KOPT-K1 (cell line): ENCODE data around the gene AK2.
"Not testable (repeated sequence)": the region's sequence is repeated elsewhere in the genome, so short reads cannot be mapped to it uniquely, and the experiment has no call there.

Experiments
- H3K27ac ChIP-seq: fragments of 200-600 bp; sonication (generic); 2 replicates; pipeline ENCODE4 v1.5.1; 2016; ENCODE audit warnings: antibody characterized with exemption, mild to moderate bottlenecking, low read depth, low read length; ENCODE audit not compliant: poor library complexity, severe bottlenecking
- H3K36me3 ChIP-seq: fragments of 200-600 bp; sonication (generic); 2 replicates; pipeline ENCODE4 v1.5.1; 2017; ENCODE audit warnings: antibody characterized with exemption, mild to moderate bottlenecking, low read length, moderate library complexity; ENCODE audit not compliant: insufficient read depth
- H3K9me3 ChIP-seq: fragments of 200-600 bp; sonication (generic); 2 replicates; pipeline ENCODE4 v1.5.1; 2017; ENCODE audit warnings: antibody characterized with exemption, low read length, mild to moderate bottlenecking; ENCODE audit not compliant: insufficient read depth, poor library complexity, severe bottlenecking

AK2 gene

DNA sequence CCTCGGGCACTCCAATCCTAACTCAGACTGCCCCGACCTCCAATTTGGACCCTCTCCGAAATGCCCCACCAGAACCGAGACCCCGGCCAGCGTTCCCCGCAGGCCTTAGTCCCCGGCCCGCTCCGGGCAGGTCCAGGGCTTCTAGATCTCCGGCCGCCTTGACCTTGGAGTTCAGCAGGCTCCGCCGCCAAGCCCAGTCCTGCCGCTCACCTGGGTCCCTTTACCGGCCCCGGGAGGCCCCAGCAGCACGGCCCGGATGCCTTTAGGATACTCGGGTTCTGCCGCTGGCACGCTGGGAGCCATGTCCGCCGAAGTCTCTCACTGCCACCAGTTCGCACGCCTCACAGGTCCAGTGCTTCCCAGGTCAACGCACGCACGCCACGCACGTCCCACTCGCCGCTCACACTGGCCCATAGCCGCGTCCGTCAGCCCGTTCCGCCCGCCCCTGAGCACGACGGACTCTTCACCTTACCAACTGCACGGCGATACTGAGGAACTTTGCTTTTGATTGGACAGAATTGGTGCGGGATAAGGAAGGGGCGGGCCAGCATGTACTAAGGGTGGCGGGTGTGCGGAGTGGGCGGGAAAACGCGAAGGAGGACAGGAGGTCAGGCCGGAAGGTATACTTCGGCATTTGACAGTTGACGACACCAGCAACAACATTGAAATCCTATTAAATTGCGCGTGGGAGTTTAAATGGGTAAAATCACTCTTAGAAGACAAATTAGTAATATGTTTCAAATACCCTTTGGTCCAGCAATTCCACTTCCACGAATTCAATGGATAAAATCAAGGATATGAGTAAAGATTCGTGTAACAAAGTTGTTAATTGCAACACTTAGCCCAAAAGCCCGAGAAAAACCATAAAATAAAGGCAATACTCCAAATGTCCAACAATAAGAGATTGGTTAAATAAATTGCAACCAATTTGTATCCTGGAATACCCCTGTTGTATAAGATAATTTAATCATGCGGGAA is at the start of gene AK2:
Gene AK2, minus strand, starts transcription at position 358 of the 978 bp plus-strand sequence. Its CDS starts 55 bp downstream, at position 303.
- Histone ChIP-seq H3K27ac (peak within 1 kb of the TSS; percentile 73), H3K9me3 (no peaks in the 10 kb centered on the region)

DNA sequence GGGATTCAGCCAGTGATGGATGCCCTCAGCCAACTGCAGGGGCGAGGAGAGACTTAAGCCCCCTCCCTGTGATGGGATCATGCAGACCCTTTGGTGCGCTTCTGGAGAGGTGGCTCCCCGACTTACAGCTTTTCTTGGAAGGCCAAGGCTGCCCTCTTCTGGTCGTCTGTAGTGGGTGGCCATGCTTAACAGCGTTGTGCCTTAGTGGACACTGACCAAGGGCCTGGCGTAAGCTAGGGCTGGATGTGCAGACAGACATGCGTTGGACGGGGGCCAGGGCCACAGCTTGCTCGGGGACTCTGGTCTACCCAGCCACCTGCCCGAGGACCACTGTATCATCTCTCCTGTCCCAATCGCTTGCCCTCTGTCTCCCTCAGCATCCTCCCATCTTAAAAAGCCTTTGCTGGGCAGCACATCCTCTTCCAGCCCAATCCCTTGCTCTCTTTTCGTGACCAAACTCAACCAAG is 49.7 kb upstream of the AK2 start:
- Histone ChIP-seq H3K36me3 (no peaks in the 10 kb centered on the region), H3K9me3 (no peaks in the 10 kb centered on the region), H3K27ac (no peak overlapping the region)

More for the DNA sequence above, at the start of gene AK2:
- peaks cover 35% of the 10 kb centered on the region for H3K36me3 ChIP-seq

GRCh38 chr1:33085332-33085731 is 48.6 kb upstream of the AK2 start:
- Histone ChIP-seq H3K9me3 (no peaks in the 10 kb centered on the region), H3K27ac (no peak overlapping the region), H3K36me3 (no peaks in the 10 kb centered on the region)

- H3K36me3 ChIP-seq: no peaks in the 10 kb centered on the region
- no peaks in the 10 kb centered on the region for H3K9me3 ChIP-seq
- no peak overlapping the region for H3K27ac ChIP-seq
Measured at GRCh38 chr1:33082575-33083108, 46.0 kb upstream of the AK2 start.

DNA sequence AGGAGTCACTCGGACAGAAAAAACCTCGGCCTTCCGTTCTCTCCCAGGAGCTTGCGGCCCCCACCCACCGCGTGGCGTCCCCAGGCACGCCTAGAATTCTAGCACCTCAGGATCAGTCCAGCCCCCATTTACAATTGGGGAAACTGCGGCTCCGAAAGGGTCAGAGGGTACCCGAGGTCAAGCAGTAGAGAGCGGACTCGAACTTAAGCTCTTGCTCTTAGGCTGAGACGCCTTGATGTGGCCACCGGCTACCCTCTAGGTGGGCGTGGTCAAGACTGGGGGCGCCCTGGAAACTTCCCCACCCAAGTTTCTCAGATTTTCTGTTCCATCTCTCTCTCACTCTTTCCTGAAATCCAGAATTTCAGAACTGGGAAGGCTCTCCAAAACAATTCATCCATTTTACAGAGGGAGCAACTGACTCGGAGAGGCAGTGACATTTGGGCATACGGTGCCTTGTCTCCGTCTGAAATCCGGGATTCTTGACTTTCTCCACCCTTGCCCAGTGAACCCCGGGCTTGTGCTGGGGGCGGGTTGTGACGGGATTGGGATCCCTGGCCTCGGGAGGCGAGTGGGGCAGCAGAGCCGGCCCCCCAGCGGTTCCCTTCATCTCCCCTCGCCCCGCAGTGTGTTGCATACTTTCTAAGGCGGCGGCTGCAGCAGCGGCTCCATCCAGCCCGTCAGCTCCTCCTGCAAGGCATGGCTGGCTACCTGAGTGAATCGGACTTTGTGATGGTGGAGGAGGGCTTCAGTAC is 45.0 kb upstream of the AK2 start:
- Histone ChIP-seq H3K9me3 (no peaks in the 10 kb centered on the region), H3K27ac (peak overlapping the region; percentile 56), H3K36me3 (no peaks in the 10 kb centered on the region)

GRCh38 chr1:33080885-33081553 is 44.3 kb upstream of the AK2 start, which contains the start of gene AZIN2:
TSS of gene AZIN2 (plus strand) at chr1:33081153. CDS start at chr1:33082250, 1,097 bp downstream.
- H3K27ac ChIP-seq: peak within 1 kb of the TSS; percentile 56
- H3K9me3 ChIP-seq: no peaks in the 10 kb centered on the region
- no peaks in the 10 kb centered on the region for H3K36me3 ChIP-seq

- H3K36me3 ChIP-seq: no peaks in the 10 kb centered on the region
- H3K9me3 ChIP-seq: no peaks in the 10 kb centered on the region
- H3K27ac ChIP-seq: peak overlapping the region; percentile 56
Measured at GRCh38 chr1:33080373-33080772, 43.7 kb upstream of the AK2 start.

DNA sequence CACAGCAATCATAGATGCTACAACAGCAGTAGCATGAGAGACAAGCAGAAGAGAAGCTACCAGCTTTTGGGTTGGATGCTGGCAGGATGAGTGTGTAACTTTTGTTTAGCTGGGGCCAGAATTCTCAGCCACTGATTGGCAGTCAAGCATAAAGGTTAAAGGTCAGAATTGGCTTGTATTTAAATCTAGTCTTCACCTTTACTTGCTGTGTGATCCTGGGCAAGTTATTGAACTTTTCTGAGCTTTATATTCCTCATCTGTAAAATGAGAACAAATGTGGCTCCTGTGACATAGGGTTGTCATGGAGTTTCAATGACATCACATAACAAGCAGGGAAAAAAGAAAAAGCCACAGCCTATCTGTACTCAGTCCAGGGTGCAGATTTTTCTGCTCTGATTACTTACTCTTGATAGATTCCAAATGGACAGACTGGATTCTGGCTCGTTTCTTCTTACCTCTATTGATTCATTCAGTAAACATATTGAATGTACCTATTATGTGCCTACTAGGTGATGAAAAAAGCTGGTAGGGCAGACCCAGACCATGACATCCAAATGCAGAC is 41.4 kb upstream of the AK2 start:
- no peaks in the 10 kb centered on the region for H3K9me3 ChIP-seq
- no peak overlapping the region for H3K27ac ChIP-seq
- no peaks in the 10 kb centered on the region for H3K36me3 ChIP-seq

- Histone ChIP-seq H3K36me3 (no peaks in the 10 kb centered on the region), H3K9me3 (no peaks in the 10 kb centered on the region), H3K27ac (no peak overlapping the region)
Measured at GRCh38 chr1:33074193-33074945, 37.7 kb upstream of the AK2 start.

DNA sequence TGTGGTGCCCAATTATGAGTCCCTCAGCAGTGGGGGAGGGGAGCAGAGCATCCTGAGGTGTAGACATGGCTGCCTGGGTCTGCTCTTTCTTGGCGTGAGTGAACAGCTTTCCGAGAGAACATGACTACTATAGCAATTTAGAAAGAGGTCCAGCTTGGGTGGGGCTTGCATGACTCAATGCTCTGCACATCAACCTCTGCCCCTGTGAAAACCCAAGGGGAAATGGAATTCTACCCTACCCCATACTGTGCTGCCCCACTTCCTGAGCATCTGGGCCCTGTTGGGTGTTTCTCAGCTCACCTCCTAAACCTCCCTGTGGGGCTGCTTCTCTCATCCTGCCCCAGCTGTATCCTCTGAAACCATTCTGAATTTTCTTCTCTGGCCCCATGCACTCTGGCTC is 36.0 kb upstream of the AK2 start:
- no peaks in the 10 kb centered on the region for H3K9me3 ChIP-seq
- H3K27ac ChIP-seq: no peak overlapping the region
- no peaks in the 10 kb centered on the region for H3K36me3 ChIP-seq

DNA sequence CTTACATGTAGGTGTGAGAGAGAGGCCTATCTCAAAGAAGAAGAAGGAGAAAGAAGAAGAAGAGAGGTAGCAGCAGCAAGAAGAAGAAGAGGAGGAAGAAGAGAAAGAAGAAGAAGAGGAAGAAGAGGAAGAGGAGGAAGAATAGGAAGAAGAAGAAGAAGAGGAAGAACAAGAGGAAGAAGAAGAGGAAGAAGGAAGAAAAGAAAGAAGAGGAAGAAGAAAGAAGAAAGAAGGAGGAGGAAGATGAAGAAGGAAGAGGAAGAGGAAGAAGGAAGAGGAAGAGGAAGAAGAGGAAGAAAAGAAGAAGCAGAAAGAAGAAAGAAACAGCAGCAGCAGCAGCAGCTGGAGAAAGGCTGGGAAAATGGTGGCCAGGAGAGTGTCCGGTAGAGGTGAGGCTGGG is 33.9 kb upstream of the AK2 start:
- Histone ChIP-seq H3K9me3 (peaks cover 10% of the 10 kb centered on the region), H3K36me3 (no peaks in the 10 kb centered on the region), H3K27ac (no peak overlapping the region)

- H3K36me3 ChIP-seq, H3K27ac ChIP-seq: not testable (repeated sequence)
- peaks cover 35% of the 10 kb centered on the region for H3K9me3 ChIP-seq
Measured at GRCh38 chr1:33068108-33068507, 31.4 kb upstream of the AK2 start.

GRCh38 chr1:33066477-33066876 is 29.8 kb upstream of the AK2 start:
- peaks cover 49% of the 10 kb centered on the region for H3K9me3 ChIP-seq

DNA sequence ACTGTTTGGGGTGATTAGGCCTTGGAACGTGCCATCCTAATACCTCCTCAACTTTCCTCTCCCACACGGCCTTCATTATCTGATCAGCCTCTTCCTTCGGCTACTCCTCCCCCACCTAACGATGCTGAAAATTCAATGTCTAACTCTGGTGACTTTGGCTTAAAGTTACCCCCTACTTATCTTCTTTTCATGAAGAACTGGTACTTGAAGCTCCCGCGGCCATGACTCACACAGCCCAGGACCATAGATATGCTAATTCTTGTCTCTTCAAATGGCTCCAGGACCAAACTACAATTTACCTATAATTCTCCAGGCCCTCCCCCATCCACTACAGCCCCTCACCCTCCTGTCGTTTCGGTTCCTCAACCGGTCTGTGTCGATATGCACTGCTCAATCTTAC is 28.6 kb upstream of the AK2 start:
- Histone ChIP-seq H3K27ac (no peak overlapping the region), H3K9me3 (peaks cover 49% of the 10 kb centered on the region), H3K36me3 (no peaks in the 10 kb centered on the region)

More at GRCh38 chr1:33066477-33066876, 29.8 kb upstream of the AK2 start:
- H3K36me3 ChIP-seq, H3K27ac ChIP-seq: not testable (repeated sequence)
